Uterus (tissue), 4 donors: ENCODE results near the gene PAFAH1B2. TPM values are rescaled to one million over a fixed set of nuclear protein-coding genes. Genes with fewer than 3 reads are reported as not detected.
A peak's percentile ranks its signal among the peaks of the same experiment; 100 is the strongest.

Experiments used
- DNase-seq, 2 donors: peaks; one replicate each; pipeline ENCODE4 v3.0.0-alpha.2; 2019 to 2020
- H3K27ac ChIP-seq, 2 donors: fragments of 200-600 bp; sonication (generic); 1 replicate in 1 of 2; 2 replicates in 1 of 2; pipeline ENCODE4 v1.5.1; 2016 to 2018
- H3K27me3 ChIP-seq, 2 donors: fragments of 200-600 bp; sonication (generic); one replicate each; pipeline ENCODE4 v1.5.1; 2018 to 2019; ENCODE audit warnings: control low read depth in 1 of 2
- H3K36me3 ChIP-seq, 2 donors: fragments of 200-600 bp; sonication (generic); one replicate each; pipeline ENCODE4 v1.5.1; 2019; ENCODE audit warnings: control low read depth in 1 of 2
- H3K4me1 ChIP-seq, 2 donors: fragments of 200-600 bp; sonication (generic); one replicate each; pipeline ENCODE4 v1.5.1; 2018 to 2019; ENCODE audit warnings: control low read depth in 1 of 2
- H3K4me3 ChIP-seq, 2 donors: fragments of 200-600 bp; sonication (generic); 1 replicate in 1 of 2; 2 replicates in 1 of 2; pipeline ENCODE4 v1.5.1; 2018 to 2019; ENCODE audit warnings: mild to moderate bottlenecking in 1 of 2
- H3K9me3 ChIP-seq, 2 donors: fragments of 200-600 bp; sonication (generic); one replicate each; pipeline ENCODE4 v1.5.1; 2019; ENCODE audit warnings: control low read depth in 1 of 2
- POLR2A ChIP-seq, 2 donors: fragments of 450-650 bp; IDR thresholded peaks; one replicate each; pipeline ENCODE4 v1.6.1; 2016; ENCODE audit warnings: antibody characterized with exemption in 2 of 2, mild to moderate bottlenecking in 1 of 2, moderate library complexity in 1 of 2
- intact Hi-C: fragments of 100-400 bp; cut with DNase I; formaldehyde crosslinking; loops from one replicate; pipeline ENCODE4 v1.15.1; 2023; ENCODE audit warnings: low total_unique reads
- total RNA-seq, 4 donors: library from RNA; depleted of rRNA in 3 of 4; stranded (reverse); fragments of >200 nt in 3 of 4; gene quantifications; one replicate each; pipeline versions ENCODE4 v1.1.0 to v1.2.4, GENCODE V29; 2014 to 2023
- TF ChIP-seq, protein P1 (sequence below), 4 experiments: fragments of 200-600 bp in 2 of 4; fragments of 450-650 bp in 2 of 4; sonication (generic) in 2 of 4; IDR thresholded peaks; one replicate each; pipeline ENCODE4 v1.5.1; 2016 to 2019; ENCODE audit warnings: antibody characterized with exemption in 4 of 4, mild to moderate bottlenecking in 2 of 4, moderate library complexity in 1 of 4
- donor health status: DM: yes; HTN: yes; CAD: no.

Gene PAFAH1B2
- total RNA-seq, 4 donors from 2014 or later, result 62.8 to 154 (median 128) TPM

DNA sequence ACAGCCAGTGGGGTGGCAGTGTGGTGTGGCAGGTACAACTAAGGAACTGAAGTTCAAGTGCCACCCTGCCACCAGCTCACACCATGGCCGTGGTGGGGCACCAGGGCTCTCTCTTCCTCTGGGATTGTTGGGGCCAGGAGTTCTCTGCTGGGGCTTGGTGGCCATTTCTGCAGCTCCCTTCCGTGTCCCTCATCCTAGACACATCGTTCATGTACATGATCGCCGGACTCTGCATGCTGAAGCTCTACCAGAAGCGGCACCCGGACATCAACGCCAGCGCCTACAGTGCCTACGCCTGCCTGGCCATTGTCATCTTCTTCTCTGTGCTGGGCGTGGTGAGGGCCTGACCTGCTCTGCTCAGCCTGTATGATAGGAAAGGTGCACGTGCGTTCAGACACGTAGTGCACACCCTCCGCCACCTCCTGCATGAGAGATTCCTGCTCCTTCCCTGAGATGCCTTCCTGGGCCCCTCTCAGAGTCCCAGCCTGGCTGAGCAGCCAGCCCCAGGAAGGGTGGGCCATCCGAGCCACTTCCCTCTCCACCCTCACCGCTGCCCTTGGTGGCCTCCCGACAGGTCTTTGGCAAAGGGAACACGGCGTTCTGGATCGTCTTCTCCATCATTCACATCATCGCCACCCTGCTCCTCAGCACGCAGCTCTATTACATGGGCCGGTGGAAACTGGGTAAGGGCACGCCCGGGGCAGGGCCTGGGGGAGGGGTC, 47.8 kb downstream of the PAFAH1B2 start:
- peak in 1 of 2 donors; percentile 13 for DNase-seq
- intact Hi-C loops, result no loop called here
- no peak overlapping the region for H3K27ac ChIP-seq

DNA sequence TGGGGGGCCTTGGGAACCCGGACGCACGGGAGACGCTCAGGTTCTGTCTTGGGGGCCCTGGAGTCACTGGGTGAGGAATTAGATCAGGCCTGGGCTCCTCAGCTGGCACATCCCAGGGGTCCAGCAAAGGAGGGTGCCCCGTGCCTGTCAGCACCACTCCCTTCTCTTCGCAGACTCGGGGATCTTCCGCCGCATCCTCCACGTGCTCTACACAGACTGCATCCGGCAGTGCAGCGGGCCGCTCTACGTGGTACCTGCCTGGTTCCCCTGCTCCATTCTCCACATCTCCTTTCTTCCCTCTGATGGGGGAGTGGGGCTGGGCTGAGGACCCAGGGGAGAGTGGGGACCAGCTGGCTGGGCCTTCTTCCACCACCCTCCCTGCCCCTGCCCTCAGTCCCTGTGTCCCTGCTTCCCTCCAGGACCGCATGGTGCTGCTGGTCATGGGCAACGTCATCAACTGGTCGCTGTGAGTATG, 48.4 kb downstream of the PAFAH1B2 start:
- intact Hi-C loops, result no loop called here
- Histone ChIP-seq H3K27me3 (no peaks in the 10 kb centered on the region), H3K4me3 (no peak overlapping the region), H3K36me3 (no peaks in the 10 kb centered on the region), H3K4me1 (no peaks in the 10 kb centered on the region), H3K27ac (no peak overlapping the region), H3K9me3 (no peaks in the 10 kb centered on the region)
- peak in 1 of 2 donors; percentile 12 for DNase-seq
- TF ChIP-seq, protein P1, sequence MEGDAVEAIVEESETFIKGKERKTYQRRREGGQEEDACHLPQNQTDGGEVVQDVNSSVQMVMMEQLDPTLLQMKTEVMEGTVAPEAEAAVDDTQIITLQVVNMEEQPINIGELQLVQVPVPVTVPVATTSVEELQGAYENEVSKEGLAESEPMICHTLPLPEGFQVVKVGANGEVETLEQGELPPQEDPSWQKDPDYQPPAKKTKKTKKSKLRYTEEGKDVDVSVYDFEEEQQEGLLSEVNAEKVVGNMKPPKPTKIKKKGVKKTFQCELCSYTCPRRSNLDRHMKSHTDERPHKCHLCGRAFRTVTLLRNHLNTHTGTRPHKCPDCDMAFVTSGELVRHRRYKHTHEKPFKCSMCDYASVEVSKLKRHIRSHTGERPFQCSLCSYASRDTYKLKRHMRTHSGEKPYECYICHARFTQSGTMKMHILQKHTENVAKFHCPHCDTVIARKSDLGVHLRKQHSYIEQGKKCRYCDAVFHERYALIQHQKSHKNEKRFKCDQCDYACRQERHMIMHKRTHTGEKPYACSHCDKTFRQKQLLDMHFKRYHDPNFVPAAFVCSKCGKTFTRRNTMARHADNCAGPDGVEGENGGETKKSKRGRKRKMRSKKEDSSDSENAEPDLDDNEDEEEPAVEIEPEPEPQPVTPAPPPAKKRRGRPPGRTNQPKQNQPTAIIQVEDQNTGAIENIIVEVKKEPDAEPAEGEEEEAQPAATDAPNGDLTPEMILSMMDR (IDR thresholded peaks at IDR 0.05), result no peak
- no peak for TF ChIP-seq POLR2A (IDR thresholded peaks at IDR 0.05)

More for the DNA sequence above, 47.8 kb downstream of the PAFAH1B2 start:
- TF ChIP-seq POLR2A (IDR thresholded peaks at IDR 0.05), result no peak
- TF ChIP-seq, protein P1 (IDR thresholded peaks at IDR 0.05), result no peak
- no peaks in the 10 kb centered on the region for H3K27me3 ChIP-seq
- H3K9me3 ChIP-seq, result no peaks in the 10 kb centered on the region
- no peak overlapping the region for H3K4me3 ChIP-seq
- no peaks in the 10 kb centered on the region for H3K36me3 ChIP-seq
- H3K4me1 ChIP-seq, result no peaks in the 10 kb centered on the region

- peak in 1 of 2 donors; percentile 17 for DNase-seq
- TF ChIP-seq, protein P1 (IDR thresholded peaks at IDR 0.05), result no peak
- TF ChIP-seq POLR2A (IDR thresholded peaks at IDR 0.05), result no peak
- H3K27ac ChIP-seq, result no peak overlapping the region
Measured at GRCh38 chr11:117193130-117194020, 49.3 kb downstream of the PAFAH1B2 start.

DNA sequence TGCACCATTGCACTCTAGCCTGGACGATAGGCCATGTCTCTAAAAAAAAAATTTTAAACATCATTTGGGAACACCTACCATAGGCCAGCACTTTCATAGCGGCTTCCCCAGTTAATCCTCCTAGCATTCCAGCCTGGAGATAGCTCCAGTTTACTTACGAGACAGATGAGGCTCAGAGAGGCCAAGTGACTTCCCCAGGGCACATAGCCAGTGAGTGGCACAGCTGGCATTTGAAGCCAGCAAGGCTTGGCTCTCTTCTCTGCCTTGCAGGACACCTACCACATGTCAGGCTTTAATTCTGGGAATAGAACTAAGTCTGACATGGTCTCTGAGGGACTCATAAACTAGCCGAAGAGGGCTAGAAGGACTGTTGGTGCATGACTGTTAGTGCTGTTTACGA, 50.2 kb downstream of the PAFAH1B2 start:
- no peaks in the 10 kb centered on the region for H3K4me1 ChIP-seq
- H3K4me3 ChIP-seq, result no peak overlapping the region
- no peaks in the 10 kb centered on the region for H3K36me3 ChIP-seq
- H3K27ac ChIP-seq, result no peak overlapping the region
- H3K27me3 ChIP-seq, result no peaks in the 10 kb centered on the region
- intact Hi-C loops, result no loop called here
- no peak for TF ChIP-seq POLR2A (IDR thresholded peaks at IDR 0.05)
- TF ChIP-seq, protein P1 (IDR thresholded peaks at IDR 0.05), result no peak
- no peak for DNase-seq
- no peaks in the 10 kb centered on the region for H3K9me3 ChIP-seq

More at GRCh38 chr11:117193130-117194020, 49.3 kb downstream of the PAFAH1B2 start:
- Histone ChIP-seq H3K36me3 (no peaks in the 10 kb centered on the region), H3K4me3 (no peak overlapping the region), H3K9me3 (no peaks in the 10 kb centered on the region), H3K4me1 (no peaks in the 10 kb centered on the region), H3K27me3 (no peaks in the 10 kb centered on the region)
- intact Hi-C loops, result no loop called here

GRCh38 chr11:117195258-117195657, 51.2 kb downstream of the PAFAH1B2 start:
- H3K36me3 ChIP-seq, result no peaks in the 10 kb centered on the region
- intact Hi-C loops, result no loop called here

More at GRCh38 chr11:117195258-117195657, 51.2 kb downstream of the PAFAH1B2 start:
- Histone ChIP-seq H3K27me3 (no peaks in the 10 kb centered on the region), H3K27ac (no peak overlapping the region), H3K9me3 (no peaks in the 10 kb centered on the region), H3K4me1 (no peaks in the 10 kb centered on the region), H3K4me3 (no peak overlapping the region)
- TF ChIP-seq POLR2A (IDR thresholded peaks at IDR 0.05), result no peak
- TF ChIP-seq, protein P1 (IDR thresholded peaks at IDR 0.05), result no peak
- no peak for DNase-seq
